HT1080 (cell line): Measurements from ENCODE around the gene ADGRD1. TPM values are rescaled to one million over a fixed set of nuclear protein-coding genes. Genes with fewer than 3 reads are reported as not detected.

Experiments
- DNase-seq: peaks from one replicate; pipeline ENCODE4 v3.0.0-alpha.2; 2015; ENCODE audit warnings: low read depth
- total RNA-seq: library from RNA; depleted of rRNA; stranded (reverse); fragments of >200 nt; shearing (Covaris generic); gene quantifications from 2 replicates; pipeline ENCODE4 v1.2.3, GENCODE V29; 2014

Gene ADGRD1
- total RNA-seq, 1 experiment from 2014 or later: not detected

- DNase-seq: no peak
Measured at GRCh38 chr12:131020326-131021153, 66.8 kb downstream of the ADGRD1 start.

GRCh38 chr12:131021154-131021541 is 67.4 kb downstream of the ADGRD1 start:
- no peak for DNase-seq

- no peak for DNase-seq
Measured at GRCh38 chr12:131024026-131024425, 70.3 kb downstream of the ADGRD1 start.

GRCh38 chr12:131024721-131025120 is 71.0 kb downstream of the ADGRD1 start:
- DNase-seq: no peak

- DNase-seq: no peak
Measured at GRCh38 chr12:131025234-131025633, 71.5 kb downstream of the ADGRD1 start.

- DNase-seq: no peak
Measured at GRCh38 chr12:131025939-131026702, 72.4 kb downstream of the ADGRD1 start.

GRCh38 chr12:131026754-131027153 is 73.0 kb downstream of the ADGRD1 start:
- no peak for DNase-seq

GRCh38 chr12:131027264-131027663 is 73.6 kb downstream of the ADGRD1 start:
- no peak for DNase-seq

GRCh38 chr12:131027876-131028586 is 74.3 kb downstream of the ADGRD1 start:
- DNase-seq: no peak

GRCh38 chr12:131028587-131029338 is 75.1 kb downstream of the ADGRD1 start:
- DNase-seq: no peak

- DNase-seq: no peak
Measured at GRCh38 chr12:131030472-131031328, 77.0 kb downstream of the ADGRD1 start.

GRCh38 chr12:131032082-131032750 is 78.5 kb downstream of the ADGRD1 start:
- no peak for DNase-seq

GRCh38 chr12:131033486-131033885 is 79.8 kb downstream of the ADGRD1 start:
- no peak for DNase-seq

GRCh38 chr12:131033886-131034482 is 80.3 kb downstream of the ADGRD1 start:
- no peak for DNase-seq

- DNase-seq: no peak
Measured at GRCh38 chr12:131034631-131035244, 81.0 kb downstream of the ADGRD1 start.

GRCh38 chr12:131035245-131035681 is 81.6 kb downstream of the ADGRD1 start:
- no peak for DNase-seq

- DNase-seq: no peak
Measured at GRCh38 chr12:131038159-131038558, 84.5 kb downstream of the ADGRD1 start.
